VCaP (cell line): ENCODE results near the gene DENND4A.

Experiments used
- H3K27ac ChIP-seq: fragments of 450-650 bp; 2 replicates; pipeline ENCODE4 v1.5.1; 2017
- TF ChIP-seq, protein P1 (sequence below): fragments of 450-650 bp; conservative IDR thresholded peaks from 2 replicates; pipeline ENCODE4 v1.5.1; 2017; ENCODE audit warnings: mild to moderate bottlenecking, moderate library complexity

DENND4A gene

DNA sequence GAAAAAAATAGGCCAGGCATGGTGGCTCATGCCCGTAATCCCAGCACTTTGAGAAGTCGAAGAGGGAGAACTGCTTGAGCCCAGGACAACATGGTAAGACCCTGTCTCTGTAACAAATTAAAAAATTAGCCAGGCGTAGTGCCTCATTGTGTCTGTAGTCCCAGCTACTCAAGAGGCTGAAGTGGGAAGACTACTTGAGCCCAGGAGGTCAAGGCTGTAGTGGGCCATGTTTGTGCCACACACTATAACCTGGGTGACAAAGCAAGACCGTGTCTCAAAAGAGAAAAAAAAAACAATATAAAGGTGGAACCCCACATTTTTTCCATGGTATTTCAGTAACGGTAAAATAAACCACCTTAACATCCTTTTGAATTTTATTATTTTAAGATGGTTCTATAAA lies 69.9 kb downstream of the DENND4A start:
- no peak overlapping the region for H3K27ac ChIP-seq
- TF ChIP-seq, protein P1, sequence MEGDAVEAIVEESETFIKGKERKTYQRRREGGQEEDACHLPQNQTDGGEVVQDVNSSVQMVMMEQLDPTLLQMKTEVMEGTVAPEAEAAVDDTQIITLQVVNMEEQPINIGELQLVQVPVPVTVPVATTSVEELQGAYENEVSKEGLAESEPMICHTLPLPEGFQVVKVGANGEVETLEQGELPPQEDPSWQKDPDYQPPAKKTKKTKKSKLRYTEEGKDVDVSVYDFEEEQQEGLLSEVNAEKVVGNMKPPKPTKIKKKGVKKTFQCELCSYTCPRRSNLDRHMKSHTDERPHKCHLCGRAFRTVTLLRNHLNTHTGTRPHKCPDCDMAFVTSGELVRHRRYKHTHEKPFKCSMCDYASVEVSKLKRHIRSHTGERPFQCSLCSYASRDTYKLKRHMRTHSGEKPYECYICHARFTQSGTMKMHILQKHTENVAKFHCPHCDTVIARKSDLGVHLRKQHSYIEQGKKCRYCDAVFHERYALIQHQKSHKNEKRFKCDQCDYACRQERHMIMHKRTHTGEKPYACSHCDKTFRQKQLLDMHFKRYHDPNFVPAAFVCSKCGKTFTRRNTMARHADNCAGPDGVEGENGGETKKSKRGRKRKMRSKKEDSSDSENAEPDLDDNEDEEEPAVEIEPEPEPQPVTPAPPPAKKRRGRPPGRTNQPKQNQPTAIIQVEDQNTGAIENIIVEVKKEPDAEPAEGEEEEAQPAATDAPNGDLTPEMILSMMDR = no peak

DNA sequence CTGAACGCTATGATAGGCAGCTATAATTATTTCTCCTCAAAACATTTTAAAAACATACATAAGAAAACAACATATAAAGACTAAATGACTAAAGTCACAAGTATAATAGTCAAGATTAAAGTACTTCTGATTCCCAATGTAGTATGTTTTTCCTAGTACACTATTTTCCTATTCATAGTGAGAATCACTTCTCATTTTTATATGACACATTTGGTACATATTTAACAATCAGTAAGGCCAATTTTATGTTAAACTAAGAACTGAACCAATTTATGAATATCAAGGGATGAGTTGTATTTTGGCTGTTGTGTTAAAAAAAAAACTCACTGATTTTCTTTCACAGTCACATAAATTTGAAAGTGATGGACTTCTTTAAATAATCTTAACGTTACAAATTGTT lies 79.7 kb downstream of the DENND4A start:
- no peak overlapping the region for H3K27ac ChIP-seq
- TF ChIP-seq, protein P1 = no peak

DNA sequence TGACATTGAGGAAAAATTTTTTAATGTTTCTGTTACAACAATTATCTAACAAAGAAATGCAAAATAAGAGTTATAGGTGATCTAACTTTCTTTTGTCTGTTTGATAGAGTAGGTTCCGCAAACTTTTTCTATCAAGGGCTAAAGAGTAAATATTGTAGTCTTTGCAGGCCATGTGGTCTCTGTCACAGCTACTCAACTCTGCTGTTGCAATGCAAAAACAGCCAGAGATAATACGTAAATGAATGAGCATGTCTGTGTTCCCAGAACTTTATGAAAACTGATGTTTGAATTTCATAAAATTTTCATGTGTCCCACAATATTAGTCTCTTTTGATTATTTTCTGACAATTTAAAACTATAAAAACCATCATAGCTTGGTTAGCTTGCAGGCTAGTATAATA lies 97.0 kb downstream of the DENND4A start:
- H3K27ac ChIP-seq = no peak overlapping the region

GRCh38 chr15:65690778-65691177 lies 101.3 kb downstream of the DENND4A start:
- H3K27ac ChIP-seq = no peak overlapping the region
- TF ChIP-seq, protein P1 = no peak

More for the DNA sequence above, 97.0 kb downstream of the DENND4A start:
- TF ChIP-seq, protein P1 = no peak

DNA sequence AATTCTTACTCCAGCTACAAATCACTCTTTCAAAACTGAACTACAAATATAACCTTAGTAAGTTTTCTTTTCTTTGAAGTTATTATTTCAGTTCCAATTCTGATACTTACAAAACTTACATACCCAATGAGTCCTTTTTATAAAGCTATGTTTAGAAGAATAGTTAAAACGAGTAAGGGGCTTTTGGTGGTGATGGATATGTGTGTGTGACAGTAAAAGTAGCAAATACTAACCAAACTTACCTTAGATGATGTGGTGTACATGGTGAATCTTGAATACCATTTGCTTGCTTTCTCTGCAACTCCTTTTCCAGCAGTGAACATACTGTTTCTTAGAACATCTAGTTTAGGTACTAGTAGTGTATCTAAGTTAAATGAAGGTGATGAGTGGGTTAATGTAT lies 101.9 kb downstream of the DENND4A start:
- H3K27ac ChIP-seq = no peak overlapping the region
- TF ChIP-seq, protein P1 = no peak

DNA sequence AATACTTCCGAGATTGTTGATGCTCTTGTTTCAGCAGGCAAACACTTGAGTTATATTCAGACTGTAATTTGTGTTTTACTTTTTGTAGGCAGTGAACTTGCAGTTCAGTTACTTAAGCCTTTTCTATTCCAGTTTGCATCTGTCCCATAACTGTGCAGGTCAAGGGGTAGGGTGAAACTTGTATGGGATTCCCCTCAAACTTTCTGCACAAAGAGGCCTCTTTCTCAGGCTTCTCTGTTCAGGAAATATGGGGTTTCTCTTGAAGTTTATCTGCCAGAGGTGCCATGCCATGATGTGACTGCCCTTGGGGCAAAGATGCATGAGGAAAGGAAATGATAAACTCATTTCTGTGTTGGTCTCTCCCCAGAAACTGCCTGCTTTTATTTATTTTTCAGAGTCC lies 103.6 kb downstream of the DENND4A start:
- H3K27ac ChIP-seq = no peak overlapping the region
- TF ChIP-seq, protein P1 = no peak

GRCh38 chr15:65682404-65682911 lies 109.6 kb downstream of the DENND4A start:
- no peak overlapping the region for H3K27ac ChIP-seq
- TF ChIP-seq, protein P1 = no peak
